ENCODE measurements around the gene ZBTB32.
"Not testable (repeated sequence)": the region's sequence is repeated elsewhere in the genome, so short reads cannot be mapped to it uniquely, and the experiment has no call there.

Gene ZBTB32

GRCh38 chr19:35720648-35721047, 16.3 kb downstream of the ZBTB32 start:
- DNase-seq, result no peak

GRCh38 chr19:35721374-35721773, 17.0 kb downstream of the ZBTB32 start:
- no peak for DNase-seq

GRCh38 chr19:35722461-35722860, 18.1 kb downstream of the ZBTB32 start:
- no peak for DNase-seq

- no peak for DNase-seq
Observed at GRCh38 chr19:35722897-35723296, 18.5 kb downstream of the ZBTB32 start.

GRCh38 chr19:35723671-35724070, 19.3 kb downstream of the ZBTB32 start:
- no peak for DNase-seq

GRCh38 chr19:35724132-35724531, 19.8 kb downstream of the ZBTB32 start:
- DNase-seq, result not testable (repeated sequence)

GRCh38 chr19:35724560-35724959, 20.2 kb downstream of the ZBTB32 start:
- DNase-seq, result no peak

- no peak for DNase-seq
Observed at GRCh38 chr19:35725216-35725861, 21.0 kb downstream of the ZBTB32 start.

GRCh38 chr19:35727053-35727955, 22.9 kb downstream of the ZBTB32 start:
- DNase-seq, result no peak

- DNase-seq, result no peak
Observed at GRCh38 chr19:35727956-35728706, 23.8 kb downstream of the ZBTB32 start.

- DNase-seq, result no peak
Observed at GRCh38 chr19:35729021-35729420, 24.7 kb downstream of the ZBTB32 start.

- DNase-seq, result no peak
Observed at GRCh38 chr19:35729763-35730162, 25.4 kb downstream of the ZBTB32 start.

GRCh38 chr19:35730326-35730725, 26.0 kb downstream of the ZBTB32 start:
- no peak for DNase-seq

- DNase-seq, result no peak
Observed at GRCh38 chr19:35731353-35731752, 27.0 kb downstream of the ZBTB32 start.

GRCh38 chr19:35731779-35732405, 27.5 kb downstream of the ZBTB32 start:
- DNase-seq, result no peak

- DNase-seq, result no peak
Observed at GRCh38 chr19:35732540-35733179, 28.3 kb downstream of the ZBTB32 start.

- no peak for DNase-seq
Observed at GRCh38 chr19:35733180-35734125, 29.1 kb downstream of the ZBTB32 start.

- no peak for DNase-seq
Observed at GRCh38 chr19:35734273-35734672, 29.9 kb downstream of the ZBTB32 start.

GRCh38 chr19:35734889-35735288, 30.5 kb downstream of the ZBTB32 start:
- no peak for DNase-seq

GRCh38 chr19:35736913-35737886, 32.8 kb downstream of the ZBTB32 start:
- no peak for DNase-seq
